Measurements from ENCODE around the gene PRKAG2.

The PRKAG2 gene

DNA sequence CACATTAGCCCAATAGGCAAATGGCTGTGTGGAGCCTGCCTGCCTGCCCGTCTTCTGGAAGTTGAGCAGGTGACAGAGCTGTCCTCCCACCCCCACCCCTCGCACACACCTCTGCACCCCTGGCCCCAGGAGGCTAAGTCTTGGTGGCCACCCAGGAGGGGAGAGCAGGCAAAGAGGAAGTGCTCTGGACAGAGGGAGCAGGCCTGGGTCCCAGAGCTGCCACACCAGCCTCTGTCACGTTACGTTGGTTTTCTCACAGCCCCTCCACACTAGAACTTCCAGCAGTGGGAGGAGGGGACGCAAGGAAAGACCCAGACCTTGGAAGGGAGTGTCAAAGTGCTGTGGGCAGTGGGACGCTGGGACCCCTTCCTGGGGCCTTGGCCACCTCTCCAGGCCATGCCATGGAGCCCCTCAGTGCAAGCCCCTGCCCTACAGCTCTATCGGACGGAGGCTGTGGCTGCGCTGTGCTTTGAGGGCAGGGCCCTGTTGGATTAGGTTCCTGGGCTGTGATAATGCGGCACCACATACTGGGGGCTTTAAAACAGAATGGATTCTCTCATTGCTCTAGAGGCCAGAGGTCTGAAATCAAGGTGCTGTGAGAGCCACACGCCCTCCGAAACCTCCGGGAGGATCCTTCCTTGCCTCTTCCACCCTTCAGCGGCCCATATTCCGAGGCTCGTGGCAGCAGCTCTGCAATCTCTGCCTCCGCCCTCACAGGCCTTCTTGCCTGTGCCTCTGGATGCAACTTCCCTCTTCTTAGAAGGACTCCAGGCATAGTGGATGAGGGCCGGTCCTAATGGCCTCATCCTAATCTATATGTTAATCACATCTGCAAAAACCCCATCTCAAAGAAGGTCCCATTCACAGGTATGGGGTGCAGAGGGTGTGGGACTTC lies 9.9 kb downstream of the PRKAG2 start:
- Histone ChIP-seq H3K4me1 (ENCODE audit: low read depth, poor library complexity, severe bottlenecking) (no peaks in the 10 kb centered on the region), H3K9ac (no peak overlapping the region), H3K27me3 (ENCODE audit: insufficient read depth, low read depth) (no peaks in the 10 kb centered on the region), H2AFZ (ENCODE audit: low read depth) (no peak overlapping the region), H3K79me2 (ENCODE audit: insufficient read depth, low read depth) (no peaks in the 10 kb centered on the region), H4K20me1 (ENCODE audit: insufficient read depth) (no peaks in the 10 kb centered on the region), H3K4me2 (no peak overlapping the region), H3K4me3 (IDR thresholded peaks at IDR 0.05; ENCODE audit: insufficient read depth, low read depth, low read length) (no peak overlapping the region), H3K36me3 (ENCODE audit: insufficient read depth) (no peaks in the 10 kb centered on the region), H3K27ac (no peak overlapping the region)
- TF ChIP-seq, protein P1, sequence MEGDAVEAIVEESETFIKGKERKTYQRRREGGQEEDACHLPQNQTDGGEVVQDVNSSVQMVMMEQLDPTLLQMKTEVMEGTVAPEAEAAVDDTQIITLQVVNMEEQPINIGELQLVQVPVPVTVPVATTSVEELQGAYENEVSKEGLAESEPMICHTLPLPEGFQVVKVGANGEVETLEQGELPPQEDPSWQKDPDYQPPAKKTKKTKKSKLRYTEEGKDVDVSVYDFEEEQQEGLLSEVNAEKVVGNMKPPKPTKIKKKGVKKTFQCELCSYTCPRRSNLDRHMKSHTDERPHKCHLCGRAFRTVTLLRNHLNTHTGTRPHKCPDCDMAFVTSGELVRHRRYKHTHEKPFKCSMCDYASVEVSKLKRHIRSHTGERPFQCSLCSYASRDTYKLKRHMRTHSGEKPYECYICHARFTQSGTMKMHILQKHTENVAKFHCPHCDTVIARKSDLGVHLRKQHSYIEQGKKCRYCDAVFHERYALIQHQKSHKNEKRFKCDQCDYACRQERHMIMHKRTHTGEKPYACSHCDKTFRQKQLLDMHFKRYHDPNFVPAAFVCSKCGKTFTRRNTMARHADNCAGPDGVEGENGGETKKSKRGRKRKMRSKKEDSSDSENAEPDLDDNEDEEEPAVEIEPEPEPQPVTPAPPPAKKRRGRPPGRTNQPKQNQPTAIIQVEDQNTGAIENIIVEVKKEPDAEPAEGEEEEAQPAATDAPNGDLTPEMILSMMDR (conservative IDR thresholded peaks at IDR 0.05; ENCODE audit: low read depth, low read length), result no peak

- Histone ChIP-seq H3K27ac (no peak overlapping the region), H3K4me3 (IDR thresholded peaks at IDR 0.05; ENCODE audit: insufficient read depth, low read depth, low read length) (no peak overlapping the region), H4K20me1 (ENCODE audit: insufficient read depth) (no peaks in the 10 kb centered on the region), H3K4me1 (ENCODE audit: low read depth, poor library complexity, severe bottlenecking) (no peaks in the 10 kb centered on the region), H3K27me3 (ENCODE audit: insufficient read depth, low read depth) (no peaks in the 10 kb centered on the region), H3K4me2 (no peak overlapping the region), H2AFZ (ENCODE audit: low read depth) (no peak overlapping the region), H3K9ac (no peak overlapping the region), H3K36me3 (ENCODE audit: insufficient read depth) (no peaks in the 10 kb centered on the region), H3K79me2 (ENCODE audit: insufficient read depth, low read depth) (no peaks in the 10 kb centered on the region)
- TF ChIP-seq, protein P1 (conservative IDR thresholded peaks at IDR 0.05; ENCODE audit: low read depth, low read length), result no peak
Measured at GRCh38 chr7:151866028-151866427, 10.9 kb downstream of the PRKAG2 start.

DNA sequence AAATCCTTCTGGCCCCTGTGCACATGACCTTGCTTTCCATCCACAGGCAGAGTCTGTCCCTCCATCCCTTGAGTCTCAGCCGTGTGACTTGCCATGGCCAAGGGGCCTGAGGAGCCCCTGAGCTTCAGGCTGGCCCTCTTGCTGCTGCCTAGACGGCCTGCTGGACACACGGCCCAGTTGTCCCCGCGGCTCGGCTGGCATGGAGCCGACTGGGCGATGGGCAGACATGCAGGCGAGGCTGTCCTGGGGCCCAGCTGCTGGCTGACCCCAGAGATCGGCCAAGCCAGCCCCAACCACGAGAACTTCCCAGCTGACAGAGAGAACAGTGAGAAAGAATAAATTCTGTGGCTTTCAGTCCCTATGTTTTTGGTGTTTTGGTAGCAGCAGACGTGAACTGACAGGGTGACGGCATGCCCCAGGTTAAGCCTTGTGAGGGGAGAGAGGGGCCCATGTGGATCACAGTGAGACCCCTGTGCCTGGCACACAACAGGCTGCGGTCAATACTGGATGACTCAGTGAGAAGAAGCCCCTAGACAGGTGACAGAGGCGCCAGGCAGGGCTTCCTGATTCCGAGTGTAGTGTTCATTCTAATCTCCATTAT lies 11.7 kb downstream of the PRKAG2 start:
- no peaks in the 10 kb centered on the region for H3K4me1 ChIP-seq (ENCODE audit: low read depth, poor library complexity, severe bottlenecking)
- H2AFZ ChIP-seq (ENCODE audit: low read depth), result no peak overlapping the region
- no peak overlapping the region for H3K4me2 ChIP-seq
- H3K27me3 ChIP-seq (ENCODE audit: insufficient read depth, low read depth), result no peaks in the 10 kb centered on the region
- H4K20me1 ChIP-seq (ENCODE audit: insufficient read depth), result no peaks in the 10 kb centered on the region
- no peak overlapping the region for H3K9ac ChIP-seq
- H3K4me3 ChIP-seq (IDR thresholded peaks at IDR 0.05; ENCODE audit: insufficient read depth, low read depth, low read length), result no peak overlapping the region
- H3K27ac ChIP-seq, result no peak overlapping the region
- H3K36me3 ChIP-seq (ENCODE audit: insufficient read depth), result no peaks in the 10 kb centered on the region
- no peaks in the 10 kb centered on the region for H3K79me2 ChIP-seq (ENCODE audit: insufficient read depth, low read depth)
- TF ChIP-seq, protein P1 (conservative IDR thresholded peaks at IDR 0.05; ENCODE audit: low read depth, low read length), result no peak

DNA sequence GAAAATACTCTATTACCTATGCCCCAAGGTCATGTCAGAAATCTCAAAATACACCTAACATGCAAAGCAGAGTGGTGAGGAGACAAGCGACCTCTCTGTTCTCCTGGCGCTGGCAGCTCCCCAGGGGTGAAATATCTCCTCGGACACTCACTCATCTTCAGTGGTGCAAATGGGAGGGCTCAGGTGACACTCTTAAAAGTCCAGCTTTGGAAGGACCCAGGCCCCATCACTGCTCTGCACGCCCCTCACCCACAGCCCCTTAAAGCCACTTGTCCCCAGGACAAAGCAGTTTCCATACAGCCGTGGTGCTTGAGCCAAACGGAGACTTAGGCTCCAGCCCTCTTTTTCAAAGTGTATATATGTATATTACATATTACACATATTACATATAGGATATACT lies 12.4 kb downstream of the PRKAG2 start:
- TF ChIP-seq, protein P1 (conservative IDR thresholded peaks at IDR 0.05; ENCODE audit: low read depth, low read length), result no peak

More for the DNA sequence above, 12.4 kb downstream of the PRKAG2 start:
- H3K9ac ChIP-seq, result no peak overlapping the region
- H3K4me1 ChIP-seq (ENCODE audit: low read depth, poor library complexity, severe bottlenecking), result no peaks in the 10 kb centered on the region
- H3K79me2 ChIP-seq (ENCODE audit: insufficient read depth, low read depth), result no peaks in the 10 kb centered on the region
- H3K4me3 ChIP-seq (IDR thresholded peaks at IDR 0.05; ENCODE audit: insufficient read depth, low read depth, low read length), result no peak overlapping the region
- no peaks in the 10 kb centered on the region for H3K27me3 ChIP-seq (ENCODE audit: insufficient read depth, low read depth)
- H2AFZ ChIP-seq (ENCODE audit: low read depth), result no peak overlapping the region
- H3K4me2 ChIP-seq, result no peak overlapping the region
- H4K20me1 ChIP-seq (ENCODE audit: insufficient read depth), result no peaks in the 10 kb centered on the region
- no peak overlapping the region for H3K27ac ChIP-seq
- H3K36me3 ChIP-seq (ENCODE audit: insufficient read depth), result no peaks in the 10 kb centered on the region
